Measurements from ENCODE around the gene BCL11B.

DNA sequence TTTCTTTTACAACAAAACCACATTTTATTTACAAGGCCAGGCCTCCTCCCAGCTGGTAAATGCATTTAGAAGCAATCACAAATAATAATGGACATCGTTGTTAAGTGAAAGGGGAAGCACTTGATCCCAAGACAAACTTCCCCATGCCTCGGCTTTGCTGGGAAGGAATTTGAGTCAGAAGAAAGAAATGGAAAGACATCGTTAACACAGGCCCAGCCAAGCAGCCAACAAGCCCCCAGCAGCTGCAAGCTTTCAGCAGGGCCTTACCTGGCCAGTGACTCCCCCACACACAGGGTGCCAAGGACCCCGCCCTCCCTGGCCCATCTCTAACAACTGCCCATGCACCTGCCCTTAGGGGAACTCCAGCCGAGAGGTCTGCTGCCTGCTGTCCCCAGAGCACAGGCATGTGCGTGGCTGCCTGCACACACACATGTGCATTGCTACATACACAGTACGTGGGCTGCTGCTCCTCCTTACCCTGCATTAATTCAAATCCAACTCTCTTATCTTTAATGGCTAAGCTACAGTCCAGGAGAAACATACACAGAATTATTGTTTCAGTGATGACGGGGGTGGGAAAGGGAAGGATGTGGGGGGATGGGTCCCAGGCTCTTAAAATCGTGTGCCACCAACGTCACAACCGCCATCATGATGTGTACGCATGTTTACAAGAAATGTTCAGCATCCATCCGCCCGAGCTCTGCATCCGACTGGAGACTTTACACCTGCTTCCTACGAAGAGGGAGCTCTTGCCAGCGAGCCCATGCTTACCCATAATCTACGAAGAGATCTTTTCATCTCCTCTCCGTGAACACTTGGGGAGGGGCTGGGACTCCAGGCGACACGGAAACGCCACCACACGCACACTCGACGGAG, 9.8 kb downstream of the BCL11B start:
- TF ChIP-seq, protein P1, sequence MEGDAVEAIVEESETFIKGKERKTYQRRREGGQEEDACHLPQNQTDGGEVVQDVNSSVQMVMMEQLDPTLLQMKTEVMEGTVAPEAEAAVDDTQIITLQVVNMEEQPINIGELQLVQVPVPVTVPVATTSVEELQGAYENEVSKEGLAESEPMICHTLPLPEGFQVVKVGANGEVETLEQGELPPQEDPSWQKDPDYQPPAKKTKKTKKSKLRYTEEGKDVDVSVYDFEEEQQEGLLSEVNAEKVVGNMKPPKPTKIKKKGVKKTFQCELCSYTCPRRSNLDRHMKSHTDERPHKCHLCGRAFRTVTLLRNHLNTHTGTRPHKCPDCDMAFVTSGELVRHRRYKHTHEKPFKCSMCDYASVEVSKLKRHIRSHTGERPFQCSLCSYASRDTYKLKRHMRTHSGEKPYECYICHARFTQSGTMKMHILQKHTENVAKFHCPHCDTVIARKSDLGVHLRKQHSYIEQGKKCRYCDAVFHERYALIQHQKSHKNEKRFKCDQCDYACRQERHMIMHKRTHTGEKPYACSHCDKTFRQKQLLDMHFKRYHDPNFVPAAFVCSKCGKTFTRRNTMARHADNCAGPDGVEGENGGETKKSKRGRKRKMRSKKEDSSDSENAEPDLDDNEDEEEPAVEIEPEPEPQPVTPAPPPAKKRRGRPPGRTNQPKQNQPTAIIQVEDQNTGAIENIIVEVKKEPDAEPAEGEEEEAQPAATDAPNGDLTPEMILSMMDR (IDR thresholded peaks at IDR 0.05; ENCODE audit: insufficient read depth, low read length, poor library complexity, severe bottlenecking) = no peak
- TF ChIP-seq EZH2phosphoT487 (conservative IDR thresholded peaks at IDR 0.05; ENCODE audit: low read length) = no peak

Measured in SU-DHL-6 (cell line).